ENCODE results near the gene GGT5. TPM values are rescaled to one million over a fixed set of nuclear protein-coding genes. Genes with fewer than 3 reads are reported as not detected.
"Not testable (repeated sequence)": the region's sequence is repeated elsewhere in the genome, so short reads cannot be mapped to it uniquely, and the experiment has no call there.

Gene GGT5, protein sequence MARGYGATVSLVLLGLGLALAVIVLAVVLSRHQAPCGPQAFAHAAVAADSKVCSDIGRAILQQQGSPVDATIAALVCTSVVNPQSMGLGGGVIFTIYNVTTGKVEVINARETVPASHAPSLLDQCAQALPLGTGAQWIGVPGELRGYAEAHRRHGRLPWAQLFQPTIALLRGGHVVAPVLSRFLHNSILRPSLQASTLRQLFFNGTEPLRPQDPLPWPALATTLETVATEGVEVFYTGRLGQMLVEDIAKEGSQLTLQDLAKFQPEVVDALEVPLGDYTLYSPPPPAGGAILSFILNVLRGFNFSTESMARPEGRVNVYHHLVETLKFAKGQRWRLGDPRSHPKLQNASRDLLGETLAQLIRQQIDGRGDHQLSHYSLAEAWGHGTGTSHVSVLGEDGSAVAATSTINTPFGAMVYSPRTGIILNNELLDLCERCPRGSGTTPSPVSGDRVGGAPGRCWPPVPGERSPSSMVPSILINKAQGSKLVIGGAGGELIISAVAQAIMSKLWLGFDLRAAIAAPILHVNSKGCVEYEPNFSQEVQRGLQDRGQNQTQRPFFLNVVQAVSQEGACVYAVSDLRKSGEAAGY
- polyA plus RNA-seq (2013): 8.2 and 9.1 TPM in 2 replicates

GRCh38 chr22:24245030-24245431 is at the start of gene GGT5:
Gene GGT5 (minus strand): TSS chr22:24245082. CDS start chr22:24244725, 357 bp downstream.
- DNase-seq; H3K27me3 ChIP-seq (ENCODE audit: insufficient read depth, low read length); H3K9me3 ChIP-seq (ENCODE audit: insufficient read depth, low read depth, low read length); H3K4me2 ChIP-seq (ENCODE audit: low read length); H4K12ac ChIP-seq (ENCODE audit: low read depth, low read length); H3K23ac ChIP-seq (ENCODE audit: low read length); H3K36me3 ChIP-seq (ENCODE audit: control insufficient read depth in 1 of 2, insufficient read depth in 2 of 2, low read length in 2 of 2); H3K79me2 ChIP-seq (ENCODE audit: control insufficient read depth, insufficient read depth, low read length, poor library complexity); H3K9ac ChIP-seq (ENCODE audit: low read length): not testable (repeated sequence)
- peak within 1 kb of the TSS; percentile 60 for H3K27ac ChIP-seq (ENCODE audit: low read depth, low read length)
- H2AFZ ChIP-seq (ENCODE audit: insufficient read depth, low read length, poor library complexity): peak within 1 kb of the TSS; percentile 20
- H4K91ac ChIP-seq (ENCODE audit: low read depth, low read length): peak within 1 kb of the TSS; percentile 75
- peak within 1 kb of the TSS; percentile 32 for H2BK5ac ChIP-seq (ENCODE audit: low read depth, low read length, poor library complexity)
- H3K18ac ChIP-seq (ENCODE audit: low read length): peak within 1 kb of the TSS; percentile 53
- peak within 1 kb of the TSS; percentile 29 for H2BK120ac ChIP-seq (ENCODE audit: insufficient read depth, low read length, poor library complexity)
- H3K4me1 ChIP-seq (ENCODE audit: control insufficient read depth in 1 of 2, insufficient read depth in 2 of 2, low read length in 2 of 2): peaks cover 32 to 35% of the 10 kb centered on the region in 2 experiments
- peak within 1 kb of the TSS; percentile 56 for H3K14ac ChIP-seq (ENCODE audit: low read length)
- H2BK12ac ChIP-seq (ENCODE audit: low read length): peak within 1 kb of the TSS; percentile 44
- H4K8ac ChIP-seq (ENCODE audit: low read depth, low read length): peak within 1 kb of the TSS; percentile 56
- peak within 1 kb of the TSS; percentile 23 for H2AK5ac ChIP-seq (ENCODE audit: low read length)
- WGBS (ENCODE audit: extremely low coverage, insufficient coverage, insufficient read length): no CpG with 5 or more reads among the region's 12 CpGs
- peak within 1 kb of the TSS; percentile 37 for H3K4me3 ChIP-seq (ENCODE audit: low read depth, low read length)
- H3K79me1 ChIP-seq (ENCODE audit: low read length): peaks cover 25% of the 10 kb centered on the region
- peak within 1 kb of the TSS; percentile 37 for H3K4ac ChIP-seq (ENCODE audit: low read depth, low read length)

DNA sequence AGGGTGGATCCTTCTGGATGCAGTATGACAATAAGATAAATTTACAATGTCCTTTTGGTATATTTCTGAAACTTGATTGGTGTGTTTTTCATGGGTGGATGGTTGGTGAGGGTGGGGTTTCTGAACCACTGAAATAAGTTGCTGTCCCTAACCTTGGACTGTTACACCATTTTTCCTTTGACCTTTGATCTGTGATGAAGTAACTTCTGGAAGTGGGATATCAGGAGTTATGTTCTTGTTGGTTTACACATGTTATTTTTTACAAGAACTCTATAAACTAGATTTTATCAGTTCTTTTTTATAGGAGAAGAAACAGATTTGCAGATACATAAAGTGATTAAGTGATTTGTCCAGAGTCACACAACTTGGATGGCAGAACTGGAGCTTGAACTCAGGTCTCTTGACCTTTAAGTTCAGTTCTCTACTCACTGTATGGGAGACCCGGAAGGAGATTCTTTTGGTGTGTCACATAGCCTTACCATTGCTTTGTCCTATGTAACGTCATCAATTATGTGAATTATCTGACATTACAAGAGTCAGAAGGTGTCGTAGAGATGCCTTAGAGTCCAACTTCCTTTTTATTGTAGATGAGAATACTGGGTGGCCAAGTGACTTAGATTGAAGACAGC is 47.4 kb upstream of the GGT5 start:
- H3K9ac ChIP-seq (ENCODE audit: low read length); H3K36me3 ChIP-seq (ENCODE audit: control insufficient read depth in 1 of 2, insufficient read depth in 2 of 2, low read length in 2 of 2); H3K4me3 ChIP-seq (ENCODE audit: low read depth, low read length); H3K9me3 ChIP-seq (ENCODE audit: insufficient read depth, low read depth, low read length); H3K27ac ChIP-seq (ENCODE audit: low read depth, low read length); H2BK120ac ChIP-seq (ENCODE audit: insufficient read depth, low read length, poor library complexity); H3K14ac ChIP-seq (ENCODE audit: low read length); H3K4me2 ChIP-seq (ENCODE audit: low read length); H2AFZ ChIP-seq (ENCODE audit: insufficient read depth, low read length, poor library complexity); H3K27me3 ChIP-seq (ENCODE audit: insufficient read depth, low read length); H4K12ac ChIP-seq (ENCODE audit: low read depth, low read length); H3K79me2 ChIP-seq (ENCODE audit: control insufficient read depth, insufficient read depth, low read length, poor library complexity); H2AK5ac ChIP-seq (ENCODE audit: low read length); H3K18ac ChIP-seq (ENCODE audit: low read length); DNase-seq; H2BK12ac ChIP-seq (ENCODE audit: low read length): not testable (repeated sequence)
- WGBS (ENCODE audit: extremely low coverage, insufficient coverage, insufficient read length): no CpG with 5 or more reads among the region's 3 CpGs
- peak overlapping the region; percentile 79 for H2BK5ac ChIP-seq (ENCODE audit: low read depth, low read length, poor library complexity)
- H3K79me1 ChIP-seq (ENCODE audit: low read length): peaks cover 10% of the 10 kb centered on the region
- peak overlapping the region; percentile 62 for H4K91ac ChIP-seq (ENCODE audit: low read depth, low read length)
- peak overlapping the region; percentile 27 for H3K23ac ChIP-seq (ENCODE audit: low read length)
- H4K8ac ChIP-seq (ENCODE audit: low read depth, low read length): peak overlapping the region; percentile 70
- H3K4me1 ChIP-seq (ENCODE audit: control insufficient read depth in 1 of 2, insufficient read depth in 2 of 2, low read length in 2 of 2): peaks cover 7 to 17% of the 10 kb centered on the region in 2 experiments
- H3K4ac ChIP-seq (ENCODE audit: low read depth, low read length): peak overlapping the region; percentile 100

GRCh38 chr22:24291515-24292201 is 46.8 kb upstream of the GGT5 start:
- Histone ChIP-seq H3K23ac (ENCODE audit: low read length) (peak overlapping the region; percentile 27), H3K9ac (ENCODE audit: low read length) (no peak overlapping the region), H2BK120ac (ENCODE audit: insufficient read depth, low read length, poor library complexity) (peak overlapping the region; percentile 51), H2BK12ac (ENCODE audit: low read length) (peak overlapping the region; percentile 76), H3K4me2 (ENCODE audit: low read length) (no peak overlapping the region), H4K8ac (ENCODE audit: low read depth, low read length) (peak overlapping the region; percentile 70), H3K36me3 (ENCODE audit: control insufficient read depth in 1 of 2, insufficient read depth in 2 of 2, low read length in 2 of 2) (peaks cover 0 to 2% of the 10 kb centered on the region in 2 experiments), H3K14ac (ENCODE audit: low read length) (peak overlapping the region; percentile 82), H3K79me2 (ENCODE audit: control insufficient read depth, insufficient read depth, low read length, poor library complexity) (peaks cover 7% of the 10 kb centered on the region), H3K9me3 (ENCODE audit: insufficient read depth, low read depth, low read length) (no peaks in the 10 kb centered on the region), H3K4me3 (ENCODE audit: low read depth, low read length) (no peak overlapping the region), H2AFZ (ENCODE audit: insufficient read depth, low read length, poor library complexity) (no peak overlapping the region), H4K12ac (ENCODE audit: low read depth, low read length) (no peak overlapping the region), H3K18ac (ENCODE audit: low read length) (peak overlapping the region; percentile 92), H4K91ac (ENCODE audit: low read depth, low read length) (peak overlapping the region; percentile 62), H3K4ac (ENCODE audit: low read depth, low read length) (peak overlapping the region; percentile 100), H3K4me1 (ENCODE audit: control insufficient read depth in 1 of 2, insufficient read depth in 2 of 2, low read length in 2 of 2) (peaks cover 7 to 17% of the 10 kb centered on the region in 2 experiments), H3K27ac (ENCODE audit: low read depth, low read length) (no peak overlapping the region), H2AK5ac (ENCODE audit: low read length) (peak overlapping the region; percentile 96), H3K27me3 (ENCODE audit: insufficient read depth, low read length) (no peaks in the 10 kb centered on the region), H2BK5ac (ENCODE audit: low read depth, low read length, poor library complexity) (peak overlapping the region; percentile 79), H3K79me1 (ENCODE audit: low read length) (peaks cover 10% of the 10 kb centered on the region)
- no peak for DNase-seq
- no CpG with 5 or more reads among the region's 3 CpGs for WGBS (ENCODE audit: extremely low coverage, insufficient coverage, insufficient read length)

- Histone ChIP-seq H3K4me1 (ENCODE audit: control insufficient read depth in 1 of 2, insufficient read depth in 2 of 2, low read length in 2 of 2) (peaks cover 7 to 17% of the 10 kb centered on the region in 2 experiments), H2BK5ac (ENCODE audit: low read depth, low read length, poor library complexity) (peak overlapping the region; percentile 76), H3K27me3 (ENCODE audit: insufficient read depth, low read length) (no peaks in the 10 kb centered on the region), H3K18ac (ENCODE audit: low read length) (no peak overlapping the region), H4K91ac (ENCODE audit: low read depth, low read length) (no peak overlapping the region), H3K14ac (ENCODE audit: low read length) (no peak overlapping the region), H3K27ac (ENCODE audit: low read depth, low read length) (peak overlapping the region; percentile 89), H3K79me2 (ENCODE audit: control insufficient read depth, insufficient read depth, low read length, poor library complexity) (peaks cover 5% of the 10 kb centered on the region), H3K4ac (ENCODE audit: low read depth, low read length) (no peak overlapping the region), H3K9me3 (ENCODE audit: insufficient read depth, low read depth, low read length) (no peaks in the 10 kb centered on the region), H3K4me2 (ENCODE audit: low read length) (no peak overlapping the region), H2AFZ (ENCODE audit: insufficient read depth, low read length, poor library complexity) (no peak overlapping the region), H4K8ac (ENCODE audit: low read depth, low read length) (no peak overlapping the region), H3K36me3 (ENCODE audit: control insufficient read depth in 1 of 2, insufficient read depth in 2 of 2, low read length in 2 of 2) (peaks cover 0 to 2% of the 10 kb centered on the region in 2 experiments), H3K23ac (ENCODE audit: low read length) (no peak overlapping the region), H3K79me1 (ENCODE audit: low read length) (peaks cover 10% of the 10 kb centered on the region), H2AK5ac (ENCODE audit: low read length) (no peak overlapping the region), H3K9ac (ENCODE audit: low read length) (no peak overlapping the region), H2BK12ac (ENCODE audit: low read length) (no peak overlapping the region), H2BK120ac (ENCODE audit: insufficient read depth, low read length, poor library complexity) (no peak overlapping the region), H4K12ac (ENCODE audit: low read depth, low read length) (no peak overlapping the region), H3K4me3 (ENCODE audit: low read depth, low read length) (no peak overlapping the region)
- DNase-seq: no peak
These were observed 45.6 kb upstream of the GGT5 start for GRCh38 chr22:24290459-24290858.

All from trophoblast cell (in vitro differentiated cells and primary cell).